Measurements from ENCODE around the gene MAMSTR. TPM values are rescaled to one million over a fixed set of nuclear protein-coding genes. Genes with fewer than 3 reads are reported as not detected.

Gene MAMSTR
- total RNA-seq, 1 experiment from 2014 or later = 1.9 TPM

GRCh38 chr19:48711106-48711662, 8.3 kb downstream of the MAMSTR start:
- H3K9me3 Mint-ChIP-seq (ENCODE audit: unreplicated experiment) = no peaks in the 10 kb centered on the region
- no peak overlapping the region for H3K27ac Mint-ChIP-seq (ENCODE audit: unreplicated experiment)
- H3K4me3 Mint-ChIP-seq (ENCODE audit: unreplicated experiment) = no peak overlapping the region
- Histone ChIP-seq H3K9me3 (peaks cover 7% of the 10 kb centered on the region; the same call in 1 of the 2 replicates), H3K4me3 (ENCODE audit: low read depth, low read length) (no peak overlapping the region), H3K4me1 (peaks cover 16% of the 10 kb centered on the region), H3K36me3 (ENCODE audit: control insufficient read depth, insufficient read depth, low read length) (no peaks in the 10 kb centered on the region), H3K27me3 (replicated peaks; ENCODE audit: control insufficient read depth, insufficient read depth, low read length) (no peaks in the 10 kb centered on the region)
- intact Hi-C loops (cut with micrococcal nuclease; ENCODE audit: unreplicated experiment) = loop anchor here (5.0 kb wide), 1 partner anchor 34 kb away; no protein-coding TSS in a partner anchor
- POLR2A ChIA-PET = no interaction called here
- peaks cover 18% of the 10 kb centered on the region for H3K4me1 Mint-ChIP-seq (ENCODE audit: low read depth, unreplicated experiment)
- DNase-seq = no peak
- peaks cover 28% of the 10 kb centered on the region for H3K36me3 Mint-ChIP-seq (ENCODE audit: insufficient read depth, unreplicated experiment)
- CTCF ChIA-PET = no interaction called here
- BruUV-seq (replicated peaks) = no TSS peak
- no peak for TF ChIP-seq CTCF (IDR thresholded peaks at IDR 0.05; ENCODE audit: insufficient read depth in 1 of 2, low read depth in 1 of 2, low read length in 1 of 2, severe bottlenecking in 1 of 2, unreplicated experiment in 1 of 2)
- H3K27me3 Mint-ChIP-seq (ENCODE audit: insufficient read depth, unreplicated experiment) = no peaks in the 10 kb centered on the region

GRCh38 chr19:48708471-48708870, 11.1 kb downstream of the MAMSTR start:
- Histone ChIP-seq H3K4me3 (ENCODE audit: low read depth, low read length) (no peak overlapping the region), H3K9me3 (peaks cover 7% of the 10 kb centered on the region; the same call in 1 of the 2 replicates), H3K36me3 (ENCODE audit: control insufficient read depth, insufficient read depth, low read length) (no peaks in the 10 kb centered on the region), H3K4me1 (peaks cover 7% of the 10 kb centered on the region), H3K27me3 (replicated peaks; ENCODE audit: control insufficient read depth, insufficient read depth, low read length) (no peaks in the 10 kb centered on the region)
- no peak for DNase-seq
- H3K4me3 Mint-ChIP-seq (ENCODE audit: unreplicated experiment) = no peak overlapping the region
- H3K27ac Mint-ChIP-seq (ENCODE audit: unreplicated experiment) = no peak overlapping the region
- peaks cover 37% of the 10 kb centered on the region for H3K36me3 Mint-ChIP-seq (ENCODE audit: insufficient read depth, unreplicated experiment)
- no TSS peak for BruUV-seq (replicated peaks)
- intact Hi-C loops (cut with micrococcal nuclease; ENCODE audit: unreplicated experiment) = no loop called here
- ChIA-PET POLR2A (no interaction called here), CTCF (no interaction called here)
- H3K4me1 Mint-ChIP-seq (ENCODE audit: low read depth, unreplicated experiment) = peaks cover 7% of the 10 kb centered on the region
- no peak for TF ChIP-seq CTCF (IDR thresholded peaks at IDR 0.05; ENCODE audit: insufficient read depth in 1 of 2, low read depth in 1 of 2, low read length in 1 of 2, severe bottlenecking in 1 of 2, unreplicated experiment in 1 of 2)
- no peaks in the 10 kb centered on the region for H3K27me3 Mint-ChIP-seq (ENCODE audit: insufficient read depth, unreplicated experiment)
- H3K9me3 Mint-ChIP-seq (ENCODE audit: unreplicated experiment) = no peaks in the 10 kb centered on the region

GRCh38 chr19:48705431-48705830, 14.1 kb downstream of the MAMSTR start:
- no TSS peak for BruUV-seq (replicated peaks)
- H3K36me3 Mint-ChIP-seq (ENCODE audit: insufficient read depth, unreplicated experiment) = peaks cover 31% of the 10 kb centered on the region
- no peaks in the 10 kb centered on the region for H3K9me3 Mint-ChIP-seq (ENCODE audit: unreplicated experiment)
- CTCF ChIA-PET = interaction anchor here (0.7 kb wide), 1 partner anchor 122 kb away, joined by 3 read pairs; no protein-coding TSS in a partner anchor
- no peak for TF ChIP-seq CTCF (IDR thresholded peaks at IDR 0.05; ENCODE audit: insufficient read depth in 1 of 2, low read depth in 1 of 2, low read length in 1 of 2, severe bottlenecking in 1 of 2, unreplicated experiment in 1 of 2)
- no peaks in the 10 kb centered on the region for H3K27me3 ChIP-seq (replicated peaks; ENCODE audit: control insufficient read depth, insufficient read depth, low read length)
- no peaks in the 10 kb centered on the region for H3K4me1 Mint-ChIP-seq (ENCODE audit: low read depth, unreplicated experiment)
- intact Hi-C loops (cut with micrococcal nuclease; ENCODE audit: unreplicated experiment) = no loop called here
- POLR2A ChIA-PET = interaction anchor here (0.7 kb wide), 1 partner anchor 10 kb away, joined by 10 read pairs; the partner anchor contains the start of gene FUT2
- no peaks in the 10 kb centered on the region for H3K4me1 ChIP-seq
- H3K4me3 Mint-ChIP-seq (ENCODE audit: unreplicated experiment) = no peak overlapping the region
- no peaks in the 10 kb centered on the region for H3K36me3 ChIP-seq (ENCODE audit: control insufficient read depth, insufficient read depth, low read length)
- no peak overlapping the region for H3K4me3 ChIP-seq (ENCODE audit: low read depth, low read length)
- H3K27ac Mint-ChIP-seq (ENCODE audit: unreplicated experiment) = no peak overlapping the region
- H3K9me3 ChIP-seq = peaks cover 3% of the 10 kb centered on the region; the same call in 1 of the 2 replicates
- H3K27me3 Mint-ChIP-seq (ENCODE audit: insufficient read depth, unreplicated experiment) = no peaks in the 10 kb centered on the region
- DNase-seq = no peak
